ENCODE results near the gene TMEM51.

DNA sequence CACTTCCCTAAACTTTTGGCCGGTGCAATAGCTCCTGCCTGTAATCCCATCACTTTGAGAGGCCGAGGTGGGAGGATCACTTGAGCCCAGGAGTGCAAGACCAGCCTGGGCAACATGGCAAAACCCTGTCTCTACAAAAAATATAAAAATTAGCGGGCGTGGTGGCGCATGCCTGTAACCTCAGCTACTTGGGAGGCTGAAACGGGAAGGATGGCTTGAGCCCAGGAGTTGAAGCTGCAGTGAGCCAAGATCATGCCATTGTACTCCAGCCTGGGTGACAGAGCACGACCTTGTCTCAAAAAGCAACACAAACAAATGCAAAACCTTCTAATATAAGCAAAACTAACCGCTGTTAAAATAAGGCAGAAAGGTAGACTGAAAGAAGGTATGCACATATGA is 25.9 kb downstream of the TMEM51 start:
- TF ChIP-seq POLR2AphosphoS5 (IDR thresholded peaks at IDR 0.05; ENCODE audit: low read depth, low read length): no peak
- TF ChIP-seq TAF1 (IDR thresholded peaks at IDR 0.05; ENCODE audit: borderline replicate concordance, insufficient read depth, low read length): no peak
- TF ChIP-seq, protein P1, sequence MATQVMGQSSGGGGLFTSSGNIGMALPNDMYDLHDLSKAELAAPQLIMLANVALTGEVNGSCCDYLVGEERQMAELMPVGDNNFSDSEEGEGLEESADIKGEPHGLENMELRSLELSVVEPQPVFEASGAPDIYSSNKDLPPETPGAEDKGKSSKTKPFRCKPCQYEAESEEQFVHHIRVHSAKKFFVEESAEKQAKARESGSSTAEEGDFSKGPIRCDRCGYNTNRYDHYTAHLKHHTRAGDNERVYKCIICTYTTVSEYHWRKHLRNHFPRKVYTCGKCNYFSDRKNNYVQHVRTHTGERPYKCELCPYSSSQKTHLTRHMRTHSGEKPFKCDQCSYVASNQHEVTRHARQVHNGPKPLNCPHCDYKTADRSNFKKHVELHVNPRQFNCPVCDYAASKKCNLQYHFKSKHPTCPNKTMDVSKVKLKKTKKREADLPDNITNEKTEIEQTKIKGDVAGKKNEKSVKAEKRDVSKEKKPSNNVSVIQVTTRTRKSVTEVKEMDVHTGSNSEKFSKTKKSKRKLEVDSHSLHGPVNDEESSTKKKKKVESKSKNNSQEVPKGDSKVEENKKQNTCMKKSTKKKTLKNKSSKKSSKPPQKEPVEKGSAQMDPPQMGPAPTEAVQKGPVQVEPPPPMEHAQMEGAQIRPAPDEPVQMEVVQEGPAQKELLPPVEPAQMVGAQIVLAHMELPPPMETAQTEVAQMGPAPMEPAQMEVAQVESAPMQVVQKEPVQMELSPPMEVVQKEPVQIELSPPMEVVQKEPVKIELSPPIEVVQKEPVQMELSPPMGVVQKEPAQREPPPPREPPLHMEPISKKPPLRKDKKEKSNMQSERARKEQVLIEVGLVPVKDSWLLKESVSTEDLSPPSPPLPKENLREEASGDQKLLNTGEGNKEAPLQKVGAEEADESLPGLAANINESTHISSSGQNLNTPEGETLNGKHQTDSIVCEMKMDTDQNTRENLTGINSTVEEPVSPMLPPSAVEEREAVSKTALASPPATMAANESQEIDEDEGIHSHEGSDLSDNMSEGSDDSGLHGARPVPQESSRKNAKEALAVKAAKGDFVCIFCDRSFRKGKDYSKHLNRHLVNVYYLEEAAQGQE (IDR thresholded peaks at IDR 0.05; ENCODE audit: insufficient read depth in 1 of 2, low read depth in 2 of 2, low read length in 2 of 2): no peak
